HL-60/S4 treated with phorbol 12-myristate 13-acetate at 8.2 ng/mL for 4 days and 3 days (cell line): ENCODE results near the gene MDM1.

Experiments used
- in situ Hi-C: fragments of 300-500 bp; cut with MboI; formaldehyde crosslinking; loops from 2 replicates; pipeline ENCODE4 v1.15.0; 2022; ENCODE audit warnings: low sequenced_read_pairs

Gene MDM1

GRCh38 chr12:68281322-68282077 is 50.7 kb downstream of the MDM1 start:
- in situ Hi-C loops, result no loop called here

GRCh38 chr12:68280240-68280639 is 51.9 kb downstream of the MDM1 start:
- in situ Hi-C loops, result no loop called here

DNA sequence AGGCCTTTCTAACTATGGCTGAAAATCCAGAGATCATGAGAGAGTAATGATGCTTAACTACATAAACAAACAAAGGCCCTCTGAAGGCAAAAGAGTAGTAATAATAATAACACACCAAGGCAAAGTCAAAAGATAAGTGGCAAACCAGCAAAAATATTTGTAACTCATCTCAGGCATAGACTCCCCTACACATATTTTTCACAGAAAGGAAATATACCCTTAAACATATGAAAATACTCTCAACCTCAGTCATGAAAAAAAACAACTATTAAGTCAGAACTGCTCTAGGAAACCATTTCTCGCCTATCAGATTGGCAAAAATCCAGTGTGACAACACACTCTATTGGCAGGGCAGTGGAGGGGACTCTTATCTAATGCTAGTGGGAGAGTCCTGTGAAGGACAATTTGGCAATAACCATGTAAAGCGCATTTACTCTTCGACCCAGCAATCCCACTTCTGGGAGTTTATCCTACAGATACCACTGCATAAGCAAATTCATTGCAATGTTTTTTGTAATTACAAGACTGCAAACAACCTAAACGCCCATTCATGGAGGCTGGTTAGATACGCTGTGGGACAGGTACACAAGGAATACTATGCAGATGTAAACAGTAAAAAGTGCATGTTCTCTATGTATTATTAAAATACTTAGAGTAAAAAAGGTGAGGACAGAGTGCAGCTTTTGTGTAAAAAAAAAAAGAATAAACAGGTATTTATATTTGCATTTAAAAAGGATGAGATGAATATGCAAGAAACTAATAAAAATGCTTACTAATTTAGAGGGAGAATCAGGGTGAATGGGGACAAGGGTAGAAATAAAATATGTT is 52.7 kb downstream of the MDM1 start:
- in situ Hi-C loops, result no loop called here

DNA sequence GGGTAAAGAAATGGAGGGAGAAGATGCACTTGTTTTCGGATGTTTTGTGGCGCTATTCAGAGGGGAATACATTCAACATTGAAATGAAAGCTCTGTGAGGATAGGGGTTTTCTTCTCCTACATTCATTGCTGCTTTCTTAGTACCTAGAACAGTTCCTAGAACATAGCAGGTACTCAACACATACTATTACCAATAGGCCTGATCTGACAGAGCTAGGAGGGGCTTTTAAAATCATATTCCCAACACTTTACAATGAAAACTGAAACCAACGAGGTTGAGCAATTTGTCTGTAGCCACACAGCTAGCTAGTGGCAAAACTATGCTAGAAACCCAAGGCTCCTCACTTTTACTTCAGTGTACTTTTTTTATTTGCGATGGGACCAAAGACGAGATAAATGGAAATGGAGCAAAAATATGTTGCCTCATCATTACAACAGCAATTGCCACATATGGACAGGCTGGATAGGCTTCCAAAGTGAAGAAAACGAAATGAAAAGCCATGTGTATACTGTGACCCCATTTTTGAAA is 55.7 kb downstream of the MDM1 start:
- in situ Hi-C loops, result no loop called here

DNA sequence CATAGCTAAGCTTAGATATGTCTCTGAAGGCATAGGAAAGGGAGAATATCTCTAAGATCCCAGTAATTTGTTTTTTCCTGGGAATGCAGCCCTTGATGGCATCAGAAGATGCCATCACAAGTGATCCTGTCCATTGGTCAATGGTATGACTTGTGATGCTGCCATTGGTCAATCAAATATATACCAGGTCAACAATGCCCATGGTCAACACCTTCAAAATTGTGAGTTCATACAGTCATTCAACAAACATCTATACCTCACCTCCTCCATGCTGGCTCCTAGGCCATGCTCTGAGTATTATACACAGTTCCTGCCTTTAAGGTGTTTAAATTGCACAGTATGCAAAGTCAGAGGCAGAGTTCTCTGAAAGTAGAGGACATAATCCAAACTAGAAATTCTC is 59.4 kb downstream of the MDM1 start:
- in situ Hi-C loops, result no loop called here

- in situ Hi-C loops, result no loop called here
These were observed 60.8 kb downstream of the MDM1 start for GRCh38 chr12:68271346-68271745.

- in situ Hi-C loops, result no loop called here
These were observed 61.8 kb downstream of the MDM1 start for GRCh38 chr12:68270358-68270757.

DNA sequence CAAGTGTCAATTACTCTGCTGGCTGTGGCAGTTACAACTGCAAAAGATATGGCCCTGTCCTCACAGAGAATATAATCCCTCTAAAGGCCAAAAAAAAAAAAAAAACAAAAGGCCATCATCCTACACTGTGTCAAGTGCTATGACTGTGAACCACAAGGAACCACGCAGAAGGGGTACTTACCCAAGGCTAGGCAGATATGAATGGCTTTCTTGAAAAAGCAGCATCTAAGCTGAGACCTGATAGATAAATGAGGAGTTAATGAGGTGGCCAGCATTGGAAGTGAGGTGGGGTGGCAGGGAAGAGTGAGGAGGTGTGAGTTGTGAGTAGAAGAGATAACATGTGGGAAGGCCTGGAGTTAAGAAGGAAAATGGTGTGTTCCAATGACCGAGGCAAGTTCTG is 62.4 kb downstream of the MDM1 start:
- in situ Hi-C loops, result no loop called here

DNA sequence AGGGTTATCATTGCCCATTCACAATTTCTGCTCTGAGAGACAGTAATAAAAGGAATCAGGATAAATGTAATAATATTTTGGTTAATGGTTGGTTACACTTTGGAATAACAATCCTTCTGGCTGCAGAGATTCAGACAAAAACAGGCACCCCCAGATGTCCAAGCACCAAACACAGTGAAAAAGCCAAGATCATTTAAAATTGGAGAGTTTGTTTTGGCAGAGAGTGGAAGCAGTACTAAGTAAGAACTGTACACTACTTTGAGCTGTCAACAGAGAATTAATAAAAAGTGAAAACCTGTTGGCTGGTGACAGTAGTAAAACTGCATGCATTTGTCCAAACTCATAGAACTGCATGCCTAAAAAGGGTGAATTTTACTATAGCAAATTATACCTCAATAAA is 63.2 kb downstream of the MDM1 start:
- in situ Hi-C loops, result no loop called here

GRCh38 chr12:68267892-68268396 is 64.2 kb downstream of the MDM1 start:
- in situ Hi-C loops, result no loop called here

GRCh38 chr12:68264857-68265256 is 67.3 kb downstream of the MDM1 start:
- in situ Hi-C loops, result no loop called here

DNA sequence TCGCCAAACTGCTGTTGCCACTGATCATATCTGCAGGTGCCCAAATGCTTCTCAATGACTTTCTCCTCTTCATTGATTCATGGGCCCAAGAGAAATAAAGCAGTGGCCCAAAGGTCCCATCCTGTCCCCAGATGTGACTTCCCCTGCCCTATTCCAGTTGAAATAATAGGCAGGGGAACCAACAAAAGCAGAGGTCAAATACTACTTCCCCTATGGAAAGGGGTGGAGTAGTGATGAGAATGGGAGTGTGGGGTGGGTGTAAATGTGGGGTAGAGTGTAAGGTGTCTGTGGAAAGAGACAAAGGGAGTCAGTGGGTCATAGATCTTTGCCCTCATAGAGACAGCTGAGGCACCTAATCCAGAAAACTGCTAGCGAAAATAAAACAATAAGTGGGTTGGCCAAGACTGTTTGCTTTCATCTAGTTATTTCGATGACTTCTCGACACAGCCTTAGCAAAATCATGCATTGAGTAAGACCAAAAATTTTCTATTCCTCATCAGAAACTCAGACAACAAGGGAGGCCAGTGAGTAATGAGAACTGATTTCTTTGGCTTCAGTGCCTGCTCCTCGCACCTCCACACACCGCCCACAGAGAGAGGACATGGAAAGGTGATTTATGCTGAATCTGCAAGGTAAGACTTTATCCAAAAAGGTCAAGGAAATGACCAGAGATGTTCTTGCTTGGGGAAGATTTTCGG is 67.9 kb downstream of the MDM1 start:
- in situ Hi-C loops, result no loop called here

GRCh38 chr12:68263366-68263765 is 68.8 kb downstream of the MDM1 start:
- in situ Hi-C loops, result no loop called here

- in situ Hi-C loops, result no loop called here
These were observed 70.3 kb downstream of the MDM1 start for GRCh38 chr12:68261896-68262295.

- in situ Hi-C loops, result no loop called here
These were observed 72.0 kb downstream of the MDM1 start for GRCh38 chr12:68260153-68260552.

DNA sequence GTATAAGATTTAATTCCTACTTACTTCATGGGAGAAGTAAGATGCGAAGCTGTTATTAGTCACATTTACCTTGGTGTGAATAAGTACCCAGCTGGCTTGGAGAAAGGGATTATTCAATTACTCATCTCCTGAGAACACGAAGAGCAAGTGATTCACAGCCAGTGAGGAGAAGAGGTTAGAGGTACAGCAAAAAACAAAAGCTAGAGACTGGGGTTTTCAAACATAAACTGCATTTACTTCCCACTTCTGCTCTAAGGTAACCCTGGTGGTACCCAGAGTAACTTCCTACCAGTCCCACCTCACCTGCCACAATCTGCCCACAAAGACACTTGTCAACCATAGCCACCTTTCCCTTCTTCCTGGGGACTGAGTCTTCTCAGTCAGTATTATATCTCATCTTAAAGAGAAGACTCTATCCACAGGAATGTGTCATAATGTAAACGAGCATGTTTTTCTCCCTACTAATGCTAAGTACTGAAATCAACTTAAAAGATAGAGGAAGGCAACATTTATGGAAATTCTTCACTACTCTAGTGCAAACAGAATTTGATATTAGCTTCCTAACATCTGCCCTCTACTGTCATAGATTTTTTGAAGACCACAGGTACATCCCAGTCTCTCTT is 72.7 kb downstream of the MDM1 start:
- in situ Hi-C loops, result no loop called here

DNA sequence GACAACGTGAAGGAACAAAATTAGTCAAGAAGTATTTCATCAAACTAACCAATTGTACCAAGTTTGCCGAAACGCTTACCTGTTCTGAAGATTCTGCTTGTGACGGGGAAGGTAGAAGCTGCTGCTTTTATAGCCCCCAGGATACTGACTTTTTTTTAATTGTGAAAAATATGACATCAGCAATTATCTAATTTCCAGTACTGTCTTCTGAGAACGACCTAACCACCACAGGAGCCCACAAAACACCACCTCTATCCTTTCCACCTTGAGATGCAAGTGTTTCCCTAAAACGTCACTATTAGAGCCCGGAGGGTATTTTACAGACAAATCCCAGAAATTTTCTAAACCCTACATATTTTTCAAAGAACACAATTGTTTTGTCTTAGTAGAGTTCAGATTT is 78.7 kb downstream of the MDM1 start, which contains the start of gene IL22:
IL22 (minus strand) TSS at position 101 of the 400 bp plus-strand sequence. CDS start 156 bp downstream, outside the sequence.
- in situ Hi-C loops, result no loop called here

DNA sequence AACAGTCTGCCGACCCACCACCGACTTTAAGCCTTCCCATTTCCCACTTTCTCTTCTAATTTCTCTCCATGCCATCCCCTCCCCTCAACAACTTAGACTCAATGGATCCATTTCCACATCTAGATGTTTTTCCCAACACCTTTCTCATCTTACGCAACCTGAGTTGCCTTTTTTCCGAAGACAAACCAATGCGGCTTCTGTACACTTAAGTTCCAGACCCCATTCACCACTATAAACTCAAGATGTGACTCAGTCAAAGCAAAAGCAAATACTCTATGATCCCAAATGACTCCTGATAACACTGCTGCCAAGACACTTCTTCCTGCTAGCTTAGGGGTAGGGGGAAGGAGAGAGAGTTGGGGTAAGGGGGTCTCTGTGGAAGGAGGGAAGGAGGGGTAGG is 80.1 kb downstream of the MDM1 start:
- in situ Hi-C loops, result no loop called here

GRCh38 chr12:68250454-68250853 is 81.7 kb downstream of the MDM1 start:
- in situ Hi-C loops, result no loop called here

DNA sequence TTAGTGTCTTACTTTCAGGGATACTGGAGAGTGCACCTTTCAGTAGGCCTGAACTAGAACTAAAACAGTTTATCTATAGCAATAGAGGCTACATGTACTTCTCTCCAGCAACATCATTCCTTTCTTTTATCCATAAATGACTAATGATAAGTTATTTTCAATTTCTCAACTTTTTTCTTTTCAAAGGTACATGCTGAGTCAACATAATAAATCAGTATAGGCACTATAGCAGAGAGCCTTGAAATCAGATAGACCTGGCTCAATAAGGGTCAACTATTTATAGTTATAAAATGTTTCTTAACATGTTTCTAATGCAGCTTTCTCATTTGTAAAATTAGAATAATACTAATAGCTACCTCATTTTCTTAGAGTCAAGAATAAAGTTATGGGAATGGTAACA is 84.4 kb downstream of the MDM1 start:
- in situ Hi-C loops, result no loop called here

GRCh38 chr12:68246350-68246749 is 85.8 kb downstream of the MDM1 start:
- in situ Hi-C loops, result no loop called here
